ENCODE measurements around the gene ALDH1A1. TPM values are rescaled to one million over a fixed set of nuclear protein-coding genes. Genes with fewer than 3 reads are reported as not detected.
"Not testable (repeated sequence)": the region's sequence is repeated elsewhere in the genome, so short reads cannot be mapped to it uniquely, and the experiment has no call there.

The ALDH1A1 gene
- total RNA-seq, 1 donor from 2014 or later: 23.3 TPM

DNA sequence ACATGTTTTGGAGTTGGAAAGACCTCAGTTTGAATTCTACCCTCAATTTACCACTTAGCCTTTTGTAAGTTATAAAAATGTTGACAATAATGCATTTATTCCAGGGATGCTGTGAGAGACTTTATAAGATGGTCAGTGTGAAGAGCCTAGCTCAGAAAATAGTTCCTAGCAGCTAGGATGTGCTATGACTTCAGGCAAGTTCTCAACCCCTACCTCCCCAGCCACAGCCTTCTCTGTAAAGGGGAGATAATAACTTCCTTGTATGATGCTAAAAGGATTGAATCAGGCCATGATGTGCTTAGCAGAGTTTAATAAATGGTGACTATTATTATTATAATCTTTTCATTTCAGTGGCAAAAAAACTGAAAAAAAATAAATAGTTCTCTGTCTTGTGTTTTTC lies 77.6 kb downstream of the ALDH1A1 start:
- ATAC-seq: no peak
- DNase-seq: no peak
- intact Hi-C loops (cut with micrococcal nuclease): no loop called here

DNA sequence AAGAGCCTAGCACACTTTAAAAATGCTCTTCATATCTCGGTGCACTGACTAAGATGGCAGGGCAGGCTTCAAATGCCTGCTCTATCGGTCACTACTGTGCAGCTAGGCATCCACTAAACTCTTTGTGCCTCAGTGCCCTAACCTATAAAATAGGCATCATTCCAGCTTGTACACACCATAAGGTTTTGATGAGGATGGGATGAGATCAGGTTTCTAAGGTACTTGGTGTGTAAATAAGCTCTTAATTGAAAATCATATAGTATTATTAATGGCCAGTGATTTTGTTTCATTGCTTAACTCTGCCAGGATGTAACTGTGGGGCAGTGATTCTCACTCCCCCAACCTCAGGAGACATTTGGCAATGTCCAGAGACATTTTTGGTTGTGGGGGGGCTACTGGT lies 78.5 kb downstream of the ALDH1A1 start:
- no peak for DNase-seq
- no peak for ATAC-seq
- intact Hi-C loops (cut with micrococcal nuclease): loop anchor here (5.0 kb wide), 2 partner anchors 148 to 208 kb away; no protein-coding TSS in a partner anchor

DNA sequence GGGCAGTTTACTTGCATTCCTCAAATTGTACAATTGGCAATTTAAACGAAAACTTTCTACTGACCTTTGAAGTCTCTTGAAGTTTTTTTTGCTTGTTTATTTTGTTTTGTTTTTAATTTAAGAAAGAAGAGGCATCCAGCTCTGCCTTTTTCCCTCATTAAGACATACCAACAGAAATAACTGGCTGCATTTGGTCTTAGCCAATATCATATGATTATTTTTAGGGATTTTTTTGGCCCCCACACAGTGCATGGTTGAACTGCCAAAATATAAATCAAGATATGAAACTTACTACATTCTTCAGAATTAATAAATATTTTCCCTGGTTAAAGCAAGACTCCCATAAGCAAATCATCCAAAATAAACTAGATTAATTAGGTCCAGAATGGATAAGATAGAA lies 79.4 kb downstream of the ALDH1A1 start:
- ATAC-seq (peak; percentile 14), DNase-seq (no peak)
- intact Hi-C loops (cut with micrococcal nuclease): loop anchor here (5.0 kb wide), 2 partner anchors 149 to 209 kb away; no protein-coding TSS in a partner anchor

DNA sequence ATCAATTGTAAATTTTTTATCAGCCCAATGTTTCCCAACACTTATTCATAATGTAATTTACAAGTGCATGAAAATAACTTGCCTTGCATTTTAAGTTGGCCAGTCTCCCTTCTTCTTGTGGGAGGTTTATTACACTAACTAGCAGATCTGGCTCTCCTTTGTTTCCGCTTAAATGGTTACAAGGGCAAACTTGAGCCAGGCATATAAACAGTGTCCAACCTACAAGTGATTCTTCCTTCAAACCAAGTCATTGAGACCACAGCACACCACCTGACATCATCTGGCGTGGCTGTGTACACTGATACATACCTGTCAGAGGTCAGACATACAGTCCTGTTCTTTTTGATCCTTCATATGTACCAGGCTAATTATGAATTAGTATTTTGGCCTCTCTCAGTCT lies 80.1 kb downstream of the ALDH1A1 start:
- intact Hi-C loops (cut with micrococcal nuclease): loop anchor here (5.0 kb wide), 2 partner anchors 150 to 210 kb away; no protein-coding TSS in a partner anchor
- DNase-seq (no peak), ATAC-seq (no peak)

DNA sequence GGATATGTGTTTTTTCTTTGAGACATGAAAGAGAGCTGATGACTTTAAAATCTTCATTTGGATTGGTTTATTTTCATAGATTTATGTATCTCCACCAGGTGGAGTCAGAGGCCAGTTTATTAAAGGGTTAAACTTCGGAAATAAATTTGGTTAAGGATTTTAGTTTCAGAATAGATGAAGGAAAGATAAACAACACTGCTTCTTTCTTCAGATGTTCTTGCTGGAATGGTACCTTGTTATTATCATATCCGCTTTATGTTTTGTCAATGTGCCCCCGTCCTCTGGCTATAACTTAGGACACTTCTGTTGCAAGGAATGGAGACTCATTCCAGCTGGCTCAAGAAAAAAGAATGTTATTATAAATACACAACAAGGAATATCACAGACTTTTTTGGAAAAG lies 81.2 kb downstream of the ALDH1A1 start:
- no peak for ATAC-seq
- intact Hi-C loops (cut with micrococcal nuclease): loop anchor here (5.0 kb wide), 2 partner anchors 151 to 211 kb away; no protein-coding TSS in a partner anchor
- no peak for DNase-seq

DNA sequence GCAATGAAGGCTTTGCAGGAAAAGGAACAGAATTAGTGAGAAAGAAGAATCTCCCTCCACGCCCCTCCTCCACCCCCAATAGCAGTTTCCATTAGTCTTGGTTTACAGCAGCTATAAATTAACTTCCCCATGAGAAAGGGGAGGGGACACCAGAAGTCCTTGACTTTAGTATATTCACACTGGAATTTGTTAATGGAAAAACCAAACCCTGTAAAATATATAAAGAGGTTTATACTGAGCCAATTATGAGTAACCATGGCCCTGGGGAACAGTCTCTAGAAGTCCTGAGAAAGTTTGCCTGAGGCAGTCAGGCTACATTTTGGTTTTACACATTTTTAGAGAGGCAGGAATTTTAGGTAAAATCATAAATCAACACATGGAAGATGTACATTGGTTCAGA lies 88.5 kb downstream of the ALDH1A1 start:
- no peak for ATAC-seq
- intact Hi-C loops (cut with micrococcal nuclease): no loop called here

DNA sequence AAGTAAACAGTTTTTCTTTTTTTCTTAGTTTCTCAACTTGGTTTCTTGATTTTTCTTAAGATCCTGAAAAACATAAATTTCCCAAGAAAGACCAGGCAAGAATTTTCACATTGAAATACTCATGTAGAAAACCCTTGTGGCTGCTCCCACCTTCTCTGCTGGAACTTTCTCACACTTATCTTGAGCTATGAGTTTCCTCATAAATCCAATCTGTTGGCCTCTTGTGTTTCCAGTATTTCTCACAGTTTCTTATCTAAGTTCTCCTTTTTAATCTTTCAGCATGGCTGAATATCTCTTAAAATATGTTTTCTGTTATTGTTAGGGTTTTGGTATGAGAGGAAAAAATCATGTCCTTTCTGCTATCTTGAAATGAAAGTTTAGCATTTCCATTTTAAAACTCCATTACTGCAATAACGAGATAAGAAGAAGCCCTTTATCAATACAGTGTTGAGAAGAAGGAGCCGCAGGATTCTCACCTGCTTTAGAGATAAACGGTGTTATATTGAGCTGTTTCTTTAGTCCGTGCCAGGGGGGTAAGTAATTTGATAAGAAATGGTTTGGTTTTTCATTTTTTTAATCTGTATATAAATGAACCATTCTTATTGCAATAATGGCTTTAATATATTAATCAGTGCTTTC lies 89.3 kb downstream of the ALDH1A1 start:
- intact Hi-C loops (cut with micrococcal nuclease): no loop called here
- DNase-seq (no peak), ATAC-seq (no peak)

More for the DNA sequence above, 88.5 kb downstream of the ALDH1A1 start:
- no peak for DNase-seq

DNA sequence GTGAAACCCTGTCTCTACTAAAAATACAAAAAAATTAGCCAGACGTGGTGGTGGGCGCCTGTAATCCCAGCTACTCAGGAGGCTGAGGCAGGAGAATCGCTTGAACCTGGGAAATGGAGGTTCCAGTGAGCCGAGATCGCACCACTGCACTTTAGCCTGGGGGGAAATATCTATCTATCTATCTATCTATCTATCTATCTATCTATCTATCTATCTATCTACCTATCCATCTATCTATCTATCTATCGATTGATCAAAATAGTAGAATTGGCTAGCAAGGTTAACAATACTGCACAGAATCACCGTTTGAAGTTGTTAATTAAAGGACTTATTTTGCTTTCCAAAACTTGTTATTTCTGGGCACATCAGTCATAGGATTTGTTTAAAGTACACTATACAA lies 90.1 kb downstream of the ALDH1A1 start:
- intact Hi-C loops (cut with micrococcal nuclease): not testable (repeated sequence)

DNA sequence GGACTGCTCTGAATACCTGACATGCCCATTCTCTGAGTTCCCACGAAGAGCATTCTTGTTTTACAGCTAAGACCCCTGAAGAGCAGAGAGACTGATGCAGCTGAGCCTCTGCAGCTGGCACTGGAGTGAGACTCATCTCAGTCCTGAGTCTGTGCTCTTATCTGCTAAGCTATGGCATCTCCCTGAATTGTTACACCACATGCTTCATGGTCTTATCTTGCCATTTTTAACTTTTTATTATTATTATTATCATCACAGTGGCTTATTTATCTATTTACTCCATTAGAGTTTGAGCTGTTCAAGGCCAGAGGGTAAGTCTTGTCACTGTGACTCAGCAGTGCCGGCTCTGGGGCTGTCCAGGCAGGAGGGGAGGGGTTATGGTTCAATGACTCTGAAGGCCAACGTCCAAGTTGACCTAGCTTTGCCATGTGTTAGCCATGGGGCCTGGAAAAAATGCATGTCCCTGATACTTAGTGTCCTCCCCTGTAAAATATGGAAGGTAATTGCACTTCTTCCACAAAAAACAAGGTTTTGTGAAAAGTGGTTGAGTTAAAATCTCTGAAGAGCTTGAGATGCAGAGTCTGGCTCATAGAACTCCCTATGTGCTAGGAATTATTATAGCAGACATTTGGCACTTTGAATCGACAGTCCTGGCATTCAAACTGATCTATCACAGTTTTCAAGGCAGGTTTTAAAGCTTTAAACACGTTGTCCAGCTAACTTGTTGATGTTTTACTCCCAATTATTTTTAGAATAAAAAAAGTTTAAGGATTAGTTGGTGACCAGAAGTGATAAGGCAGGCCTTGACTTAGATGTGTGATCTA lies 94.6 kb downstream of the ALDH1A1 start:
- intact Hi-C loops (cut with micrococcal nuclease): loop anchor here (5.0 kb wide), 1 partner anchor 164 kb away; no protein-coding TSS in a partner anchor
- DNase-seq (no peak), ATAC-seq (peak; percentile 58)

More for the DNA sequence above, 90.1 kb downstream of the ALDH1A1 start:
- DNase-seq, ATAC-seq: not testable (repeated sequence)

DNA sequence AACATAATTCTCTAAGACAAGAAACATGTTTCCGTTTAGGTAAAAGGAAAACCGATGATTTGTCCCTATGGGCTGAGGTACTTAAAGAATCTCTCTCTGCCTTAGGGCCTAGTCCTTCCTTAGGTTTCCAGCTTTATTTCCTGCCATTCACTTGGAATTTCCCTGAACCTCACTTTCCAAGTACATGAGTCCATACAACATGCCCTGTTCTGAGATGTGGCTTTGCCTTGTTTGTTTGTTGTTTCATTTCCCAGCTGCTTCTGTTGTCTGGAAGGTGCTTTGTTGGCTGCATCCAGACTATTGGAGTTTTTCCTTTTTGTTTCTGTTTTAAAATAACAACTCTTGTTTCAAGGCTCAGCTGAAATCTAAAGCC lies 95.2 kb downstream of the ALDH1A1 start:
- intact Hi-C loops (cut with micrococcal nuclease): loop anchor here (5.0 kb wide), 1 partner anchor 165 kb away; no protein-coding TSS in a partner anchor
- no peak for ATAC-seq
- no peak for DNase-seq

DNA sequence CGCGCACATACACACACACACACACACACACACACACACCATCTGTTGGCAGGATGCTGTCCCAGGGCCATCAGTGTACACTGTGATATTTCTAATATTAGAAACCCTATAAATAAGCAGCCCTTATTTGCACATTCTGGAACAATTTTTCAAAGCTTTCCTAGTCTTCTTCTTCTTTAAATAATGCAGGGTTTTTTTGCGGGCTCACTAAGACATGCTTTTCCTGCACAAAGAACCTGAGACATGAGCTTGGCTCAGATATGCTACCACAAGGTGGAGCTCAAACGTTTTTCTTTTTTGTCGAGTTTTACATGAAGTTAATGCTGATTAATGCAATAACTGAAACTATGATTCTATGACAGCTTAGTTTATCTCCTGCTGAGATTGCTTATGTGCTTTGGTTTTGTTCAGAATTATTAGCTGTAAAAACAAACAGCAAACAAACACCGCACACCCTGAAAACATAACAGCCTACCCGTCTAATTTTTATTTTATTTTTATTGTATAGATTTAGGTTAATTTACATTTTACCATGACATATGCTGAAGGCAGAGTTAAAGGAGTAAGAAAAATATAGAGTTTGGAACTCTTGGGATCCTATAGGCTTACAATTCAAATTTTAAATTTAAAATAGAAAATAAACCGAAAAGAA lies 95.8 kb downstream of the ALDH1A1 start:
- intact Hi-C loops (cut with micrococcal nuclease): loop anchor here (5.0 kb wide), 1 partner anchor 165 kb away; no protein-coding TSS in a partner anchor
- ATAC-seq (peak; percentile 79), DNase-seq (no peak)

DNA sequence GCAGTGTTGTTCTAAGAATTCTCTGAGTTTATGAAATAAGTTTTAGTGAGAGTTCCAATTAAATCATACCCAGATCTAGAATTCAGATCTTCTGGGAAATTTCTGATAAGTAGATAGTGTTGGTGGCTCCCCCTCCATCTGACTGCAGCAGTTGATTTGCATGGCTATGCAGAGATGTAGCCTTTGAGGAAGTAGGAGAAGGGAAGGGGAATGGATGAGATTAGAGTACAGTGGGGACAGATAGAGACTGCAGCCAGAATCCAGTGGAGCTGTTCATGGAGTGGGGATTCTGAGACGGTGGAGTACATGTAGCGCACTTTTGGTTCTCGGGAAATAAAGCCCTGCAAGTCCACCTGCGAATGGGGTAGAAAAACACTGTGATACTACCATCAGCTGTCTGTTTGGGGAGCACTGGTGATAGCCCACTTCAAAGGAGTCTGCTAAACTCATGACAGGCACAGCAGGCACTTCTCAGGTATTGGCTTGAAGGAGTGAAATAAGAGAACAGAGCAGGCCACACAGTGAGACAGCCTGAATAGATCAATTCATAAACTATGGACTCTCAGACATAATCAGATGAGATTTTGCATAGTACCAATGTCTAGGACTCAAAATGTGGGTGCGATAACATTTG lies 96.8 kb downstream of the ALDH1A1 start:
- DNase-seq: no peak
- no peak for ATAC-seq
- intact Hi-C loops (cut with micrococcal nuclease): loop anchor here (5.0 kb wide), 1 partner anchor 166 kb away; no protein-coding TSS in a partner anchor

DNA sequence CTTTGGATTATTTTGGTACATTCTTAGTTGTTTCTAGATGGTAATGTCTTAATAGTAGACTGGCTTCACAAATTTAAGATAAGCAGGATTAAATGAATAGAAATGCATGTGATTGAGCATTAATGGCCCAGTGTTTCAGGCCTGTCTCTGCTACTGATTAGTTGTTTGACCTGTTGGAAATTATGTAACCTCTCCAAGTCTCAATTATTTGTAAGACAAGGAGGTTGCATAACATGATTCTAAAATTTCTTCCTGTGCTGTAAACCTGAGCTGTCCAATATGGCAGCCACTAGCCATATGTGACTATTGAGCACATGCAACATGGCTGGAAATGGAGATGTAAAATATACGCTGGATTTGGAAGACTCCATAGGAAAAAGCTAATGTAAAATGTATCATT lies 97.5 kb downstream of the ALDH1A1 start:
- ATAC-seq: no peak
- no peak for DNase-seq
- intact Hi-C loops (cut with micrococcal nuclease): loop anchor here (5.0 kb wide), 1 partner anchor 167 kb away; no protein-coding TSS in a partner anchor

Other genes with a start within 250 kb of the ALDH1A1 start
- 52.1 TPM for gene ANXA1, start 198.8 kb upstream of the ALDH1A1 start, total RNA-seq